Measurements from ENCODE around the gene LHCGR.

LHCGR gene

GRCh38 chr2:48793671-48794070 lies 38.1 kb upstream of the LHCGR start:
- Histone ChIP-seq H3K79me2 (ENCODE audit: control insufficient read depth, low read length) (no peaks in the 10 kb centered on the region), H3K9me3 (ENCODE audit: control insufficient read depth, insufficient read depth, low read length) (no peaks in the 10 kb centered on the region), H4K20me1 (ENCODE audit: control insufficient read depth, insufficient read depth, low read depth, low read length) (no peaks in the 10 kb centered on the region), H3K9me2 (replicated peaks; ENCODE audit: control insufficient read depth, low read length) (no peaks in the 10 kb centered on the region), H3K4me2 (ENCODE audit: low read length) (no peak overlapping the region), H3F3A (ENCODE audit: control insufficient read depth, insufficient read depth) (no peaks in the 10 kb centered on the region), H3K4me1 (ENCODE audit: control insufficient read depth, low read length) (no peaks in the 10 kb centered on the region), H3K27ac (ENCODE audit: low read depth, low read length) (no peak overlapping the region), H3K4me3 (ENCODE audit: low read length) (no peak overlapping the region), H3K36me3 (ENCODE audit: control insufficient read depth, low read length) (no peaks in the 10 kb centered on the region), H3K27me3 (ENCODE audit: control insufficient read depth, low read length) (no peaks in the 10 kb centered on the region)
- TF ChIP-seq EZH2phosphoT487 (IDR thresholded peaks at IDR 0.05; ENCODE audit: borderline replicate concordance, low read length), result no peak

- Histone ChIP-seq H3K27ac (ENCODE audit: low read depth, low read length) (no peak overlapping the region), H3K4me2 (ENCODE audit: low read length) (no peak overlapping the region), H3K36me3 (ENCODE audit: control insufficient read depth, low read length) (no peaks in the 10 kb centered on the region), H3K4me3 (ENCODE audit: low read length) (no peak overlapping the region), H3K9me3 (ENCODE audit: control insufficient read depth, insufficient read depth, low read length) (no peaks in the 10 kb centered on the region), H3K4me1 (ENCODE audit: control insufficient read depth, low read length) (no peaks in the 10 kb centered on the region), H4K20me1 (ENCODE audit: control insufficient read depth, insufficient read depth, low read depth, low read length) (no peaks in the 10 kb centered on the region), H3K27me3 (ENCODE audit: control insufficient read depth, low read length) (no peaks in the 10 kb centered on the region), H3F3A (ENCODE audit: control insufficient read depth, insufficient read depth) (no peaks in the 10 kb centered on the region), H3K79me2 (ENCODE audit: control insufficient read depth, low read length) (no peaks in the 10 kb centered on the region), H3K9me2 (replicated peaks; ENCODE audit: control insufficient read depth, low read length) (no peaks in the 10 kb centered on the region)
- TF ChIP-seq CTCF (IDR thresholded peaks at IDR 0.05; ENCODE audit: low read depth, low read length, poor library complexity, severe bottlenecking), result no peak
- TF ChIP-seq EZH2phosphoT487 (IDR thresholded peaks at IDR 0.05; ENCODE audit: borderline replicate concordance, low read length), result no peak
These were observed 36.5 kb upstream of the LHCGR start for GRCh38 chr2:48792030-48792429.

GRCh38 chr2:48790407-48791170 lies 35.1 kb upstream of the LHCGR start:
- TF ChIP-seq CTCF (IDR thresholded peaks at IDR 0.05; ENCODE audit: low read depth, low read length, poor library complexity, severe bottlenecking) (no peak), EZH2phosphoT487 (IDR thresholded peaks at IDR 0.05; ENCODE audit: borderline replicate concordance, low read length) (no peak)
- H3K4me2 ChIP-seq (ENCODE audit: low read length), result no peak overlapping the region
- no peak overlapping the region for H3K4me3 ChIP-seq (ENCODE audit: low read length)
- no peaks in the 10 kb centered on the region for H3F3A ChIP-seq (ENCODE audit: control insufficient read depth, insufficient read depth)
- H3K36me3 ChIP-seq (ENCODE audit: control insufficient read depth, low read length), result no peaks in the 10 kb centered on the region
- H3K4me1 ChIP-seq (ENCODE audit: control insufficient read depth, low read length), result no peaks in the 10 kb centered on the region
- no peaks in the 10 kb centered on the region for H3K9me3 ChIP-seq (ENCODE audit: control insufficient read depth, insufficient read depth, low read length)
- H3K9me2 ChIP-seq (replicated peaks; ENCODE audit: control insufficient read depth, low read length), result no peaks in the 10 kb centered on the region
- H3K27me3 ChIP-seq (ENCODE audit: control insufficient read depth, low read length), result no peaks in the 10 kb centered on the region
- no peak overlapping the region for H3K27ac ChIP-seq (ENCODE audit: low read depth, low read length)
- H4K20me1 ChIP-seq (ENCODE audit: control insufficient read depth, insufficient read depth, low read depth, low read length), result no peaks in the 10 kb centered on the region
- no peaks in the 10 kb centered on the region for H3K79me2 ChIP-seq (ENCODE audit: control insufficient read depth, low read length)

GRCh38 chr2:48787580-48787979 lies 32.1 kb upstream of the LHCGR start:
- H3K27me3 ChIP-seq (ENCODE audit: control insufficient read depth, low read length), result no peaks in the 10 kb centered on the region
- H4K20me1 ChIP-seq (ENCODE audit: control insufficient read depth, insufficient read depth, low read depth, low read length), result no peaks in the 10 kb centered on the region
- TF ChIP-seq CTCF (IDR thresholded peaks at IDR 0.05; ENCODE audit: low read depth, low read length, poor library complexity, severe bottlenecking), result no peak
- TF ChIP-seq EZH2phosphoT487 (IDR thresholded peaks at IDR 0.05; ENCODE audit: borderline replicate concordance, low read length), result no peak
- H3K27ac ChIP-seq (ENCODE audit: low read depth, low read length), result no peak overlapping the region
- H3K4me1 ChIP-seq (ENCODE audit: control insufficient read depth, low read length), result no peaks in the 10 kb centered on the region
- no peaks in the 10 kb centered on the region for H3F3A ChIP-seq (ENCODE audit: control insufficient read depth, insufficient read depth)
- H3K36me3 ChIP-seq (ENCODE audit: control insufficient read depth, low read length), result no peaks in the 10 kb centered on the region
- no peaks in the 10 kb centered on the region for H3K9me2 ChIP-seq (replicated peaks; ENCODE audit: control insufficient read depth, low read length)
- no peaks in the 10 kb centered on the region for H3K9me3 ChIP-seq (ENCODE audit: control insufficient read depth, insufficient read depth, low read length)
- H3K4me2 ChIP-seq (ENCODE audit: low read length), result no peak overlapping the region
- H3K79me2 ChIP-seq (ENCODE audit: control insufficient read depth, low read length), result no peaks in the 10 kb centered on the region
- H3K4me3 ChIP-seq (ENCODE audit: low read length), result no peak overlapping the region

All from DOHH2 (cell line).